ENCODE data around the gene LRMDA.

- TF ChIP-seq CTCF (IDR thresholded peaks at IDR 0.05) (peak in 2 of 6 experiments; percentile 6 to 25), POLR2A (IDR thresholded peaks at IDR 0.05) (peak in 1 of 4 donors; percentile 19)
Observed at GRCh38 chr10:75407713-75408508, 23.5 kb upstream of the LRMDA start.
